GM12878 (cell line): Measurements from ENCODE around the gene NPAS3. TPM values are rescaled to one million over a fixed set of nuclear protein-coding genes. Genes with fewer than 3 reads are reported as not detected.

Source experiments
- ATAC-seq: fragments of 200-7000 bp; cut with Tn5 transposase; 3 replicates; pipeline ENCODE4 v1.9.1; 2020; ENCODE audit warnings: mild to moderate bottlenecking, moderate library complexity
- BruUV-seq: library from RNA; stranded (reverse); fragments of 400-500 nt; replicated peaks from 2 replicates; lab custom pipeline; 2021; lab: Mats Ljungman, UMichigan
- CTCF ChIA-PET: fragments of 300-600 bp; sonication (Branson Sonifier 250); formaldehyde crosslinking; extraction: SDS; loops from one replicate; lab custom pipeline; 2021; ENCODE audit warnings: inconsistent platforms; lab: Yijun Ruan, JAX
- POLR2A ChIA-PET: fragments of 350-600 bp; formaldehyde crosslinking; extraction: SDS; loops from one replicate; lab custom pipeline; 2021; ENCODE audit warnings: inconsistent platforms; lab: Charles Lee
- RAD21 ChIA-PET: fragments of 300-600 bp; sonication (Branson Sonifier 250); formaldehyde crosslinking; loops from one replicate; lab custom pipeline; 2023; ENCODE audit warnings: antibody characterized with exemption; ENCODE audit not compliant: unreplicated experiment; lab: Charles Lee
- SMC1A ChIA-PET: fragments of 300-600 bp; sonication (Branson Sonifier 250); formaldehyde crosslinking; loops from one replicate; lab custom pipeline; 2023; ENCODE audit not compliant: unreplicated experiment, uncharacterized antibody; lab: Charles Lee
- DNase-seq: peaks from one replicate; pipeline ENCODE4 v3.0.0-alpha.2; 2011; ENCODE audit warnings: low read depth, low spot score
- FAIRE-seq: peaks from 3 replicates; lab custom pipeline; 2011; peaks lifted over from hg19 to GRCh38; lab: Jason Lieb, UNC
- H2AFZ ChIP-seq: 2 replicates; pipeline ENCODE4 v1.6.0; 2011; ENCODE audit warnings: low read depth, low read length, control low read depth; ENCODE audit not compliant: control insufficient read depth
- H3K27ac ChIP-seq: 2 replicates; pipeline ENCODE4 v1.5.1; 2011; ENCODE audit warnings: control low read depth; ENCODE audit not compliant: control insufficient read depth, insufficient read depth
- H3K27me3 ChIP-seq, 2 experiments: replicated peaks in 1 of 2; 2 replicates each; pipeline versions ENCODE4 v1.6.0 to v1.6.1; 2011; ENCODE audit warnings: low read length in 1 of 2; ENCODE audit not compliant: control insufficient read depth in 2 of 2, insufficient read depth in 2 of 2
- H3K36me3 ChIP-seq, 2 experiments: 2 replicates each; pipeline ENCODE4 v1.5.1; 2011; ENCODE audit warnings: low read length in 1 of 2; ENCODE audit not compliant: control insufficient read depth in 2 of 2, insufficient read depth in 2 of 2
- H3K4me1 ChIP-seq: 2 replicates; pipeline ENCODE4 v1.6.1; 2011; ENCODE audit warnings: mild to moderate bottlenecking, low read length, moderate library complexity, mixed read lengths; ENCODE audit not compliant: control insufficient read depth, insufficient read depth
- H3K4me2 ChIP-seq: 2 replicates; pipeline ENCODE4 v1.6.0; 2011; ENCODE audit warnings: control low read depth; ENCODE audit not compliant: control insufficient read depth, insufficient read depth
- H3K4me3 ChIP-seq: fragments of 200-600 bp; sonication (generic); 2 replicates; pipeline ENCODE4 v1.5.1; 2016
- H3K79me2 ChIP-seq: 2 replicates; pipeline ENCODE4 v1.6.0; 2011; ENCODE audit warnings: low read length; ENCODE audit not compliant: control insufficient read depth, insufficient read depth
- H3K9ac ChIP-seq: 2 replicates; pipeline ENCODE4 v1.8.0; 2011; ENCODE audit warnings: low read length, control low read depth, mixed read lengths; ENCODE audit not compliant: control insufficient read depth, insufficient read depth
- H3K9me3 ChIP-seq: replicated peaks from 3 replicates; pipeline ENCODE4 v1.5.1; 2011; ENCODE audit warnings: mild to moderate bottlenecking, low read length; ENCODE audit not compliant: control insufficient read depth, insufficient read depth
- H4K20me1 ChIP-seq: 2 replicates; pipeline ENCODE4 v1.6.0; 2011; ENCODE audit not compliant: control insufficient read depth, insufficient read depth
- BCL3 ChIP-seq: IDR thresholded peaks from 2 replicates; pipeline ENCODE4 v1.6.1; 2011; ENCODE audit warnings: borderline replicate concordance, low read depth, mild to moderate bottlenecking, moderate library complexity, low read length; ENCODE audit not compliant: insufficient read depth, poor library complexity, severe bottlenecking
- BMI1 ChIP-seq: fragments of 450-650 bp; IDR thresholded peaks from 2 replicates; pipeline ENCODE4 v1.6.1; 2016; ENCODE audit warnings: mild to moderate bottlenecking, moderate library complexity, borderline replicate concordance
- CHD4 ChIP-seq: fragments of 200-600 bp; sonication (generic); IDR thresholded peaks from 2 replicates; pipeline ENCODE4 v1.6.1; 2016; ENCODE audit warnings: mild to moderate bottlenecking
- GABPA ChIP-seq: IDR thresholded peaks from 2 replicates; pipeline ENCODE4 v1.6.1; 2014; ENCODE audit warnings: antibody characterized with exemption, low read depth, mild to moderate bottlenecking, inconsistent platforms
- IKZF2 ChIP-seq, 2 experiments: fragments of 450-650 bp; IDR thresholded peaks; 2 replicates each; pipeline ENCODE4 v1.6.1; 2017; ENCODE audit warnings: mild to moderate bottlenecking in 2 of 2, moderate library complexity in 2 of 2
- SREBF2 ChIP-seq: IDR thresholded peaks from 2 replicates; pipeline ENCODE4 v1.6.1; 2012; ENCODE audit warnings: mild to moderate bottlenecking, low read length
- WGBS: methylation state at CpG from one replicate; pipeline ENCODE4 v1.1.6; 2016; ENCODE audit warnings: low lambda C conversion rate; ENCODE audit not compliant: insufficient replicate concordance, insufficient coverage; ENCODE audit errors: missing lambda C conversion rate; 5-methylcytosine and 5-hydroxymethylcytosine counted together
- in situ Hi-C: fragments of 300-500 bp; cut with MboI; formaldehyde crosslinking; loops from 9 replicates; pipeline ENCODE4 v1.14.3; 2018; ENCODE audit warnings: mixed read lengths
- intact Hi-C: fragments of 100-400 bp; cut with micrococcal nuclease; formaldehyde crosslinking; loops from one replicate; pipeline ENCODE4 v1.14.2; 2022; ENCODE audit not compliant: unreplicated experiment
- polyA plus RNA-seq, 11 experiments: library from polyadenylated mRNA; depleted of rRNA in 4 of 11; unstranded in 6 of 11; stranded (reverse) in 5 of 11; fragments of >200 nt; fragmentation: Nextera tagmentation in 4 of 11; fragmentation: Illumina TruSeq in 1 of 11; extraction: Ambion mirVana in 4 of 11; extraction: Trizol in 1 of 11; gene quantifications; 1 replicate in 1 of 11; 2 replicates in 10 of 11; pipeline versions ENCODE4 v1.2.1 to v1.2.3, GENCODE V29; 2011 to 2016; ENCODE audit warnings: inconsistent platforms in 2 of 11, missing spikeins in 2 of 11, low read depth in 1 of 11
- total RNA-seq, 4 experiments: library from RNA; depleted of rRNA in 3 of 4; stranded (reverse); fragments of >200 nt in 3 of 4; fragmentation: Illumina TruSeq in 1 of 4; extraction: Trizol in 1 of 4; gene quantifications; 2 replicates each; pipeline versions ENCODE4 v1.2.1 to v1.2.3, GENCODE V29; 2013 to 2021
- TF ChIP-seq, protein P1 (sequence below): fragments of 450-650 bp; IDR thresholded peaks from 2 replicates; pipeline ENCODE4 v1.6.1; 2017; ENCODE audit warnings: mild to moderate bottlenecking, low read depth, inconsistent platforms; ENCODE audit not compliant: poor library complexity, severe bottlenecking

Gene NPAS3
- total and polyA plus RNA-seq, 10 of the 15 experiments (the other 5 are each of a cell fraction or from before 2014, with no cell fraction given): under 0.01 to 2.7 (median 0.03) TPM; not detected in 6

DNA sequence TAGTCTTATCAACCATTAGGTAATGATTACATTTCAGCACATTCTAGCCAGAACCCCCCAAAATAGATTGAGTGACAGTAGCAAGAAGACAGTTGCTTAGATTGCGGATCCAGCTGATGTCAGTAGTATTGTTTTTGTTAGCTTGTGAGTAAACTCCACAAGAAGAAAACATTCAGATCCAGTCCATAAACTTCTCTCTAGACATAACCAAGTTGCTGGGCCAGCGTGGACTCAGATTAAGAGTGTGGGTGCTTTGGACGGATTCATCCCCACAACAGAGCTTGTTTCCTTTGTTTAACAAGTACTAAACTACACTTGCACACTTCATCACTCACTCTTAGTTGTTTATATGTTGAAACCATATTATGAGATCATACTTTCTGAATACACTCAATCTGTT lies 293.4 kb downstream of the NPAS3 start (continued):
- TF ChIP-seq SREBF2 (no peak), GABPA (no peak)
- TF ChIP-seq, protein P1, sequence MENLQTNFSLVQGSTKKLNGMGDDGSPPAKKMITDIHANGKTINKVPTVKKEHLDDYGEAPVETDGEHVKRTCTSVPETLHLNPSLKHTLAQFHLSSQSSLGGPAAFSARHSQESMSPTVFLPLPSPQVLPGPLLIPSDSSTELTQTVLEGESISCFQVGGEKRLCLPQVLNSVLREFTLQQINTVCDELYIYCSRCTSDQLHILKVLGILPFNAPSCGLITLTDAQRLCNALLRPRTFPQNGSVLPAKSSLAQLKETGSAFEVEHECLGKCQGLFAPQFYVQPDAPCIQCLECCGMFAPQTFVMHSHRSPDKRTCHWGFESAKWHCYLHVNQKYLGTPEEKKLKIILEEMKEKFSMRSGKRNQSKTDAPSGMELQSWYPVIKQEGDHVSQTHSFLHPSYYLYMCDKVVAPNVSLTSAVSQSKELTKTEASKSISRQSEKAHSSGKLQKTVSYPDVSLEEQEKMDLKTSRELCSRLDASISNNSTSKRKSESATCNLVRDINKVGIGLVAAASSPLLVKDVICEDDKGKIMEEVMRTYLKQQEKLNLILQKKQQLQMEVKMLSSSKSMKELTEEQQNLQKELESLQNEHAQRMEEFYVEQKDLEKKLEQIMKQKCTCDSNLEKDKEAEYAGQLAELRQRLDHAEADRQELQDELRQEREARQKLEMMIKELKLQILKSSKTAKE: no peak

GRCh38 chr14:33237115-33237740 lies 298.5 kb downstream of the NPAS3 start:
- Histone ChIP-seq H3K9ac (no peak overlapping the region), H3K4me2 (no peak overlapping the region), H3K4me3 (no peak overlapping the region), H3K36me3 (no peaks in the 10 kb centered on the region), H3K27ac (no peak overlapping the region), H3K4me1 (no peaks in the 10 kb centered on the region), H2AFZ (no peak overlapping the region), H3K79me2 (no peaks in the 10 kb centered on the region), H3K9me3 (no peaks in the 10 kb centered on the region), H3K27me3 (no peaks in the 10 kb centered on the region), H4K20me1 (no peaks in the 10 kb centered on the region)
- ChIA-PET CTCF (no interaction called here), RAD21 (no interaction called here), SMC1A (no interaction called here), POLR2A (no interaction called here)
- TF ChIP-seq SREBF2 (no peak), CHD4 (no peak), IKZF2 (IDR thresholded peaks at IDR 0.05) (no peak), BMI1 (no peak), BCL3 (no peak)
- 12% methylated on average over 4 of the region's 4 CpGs for whole genome bisulfite sequencing
- ATAC-seq (no peak), FAIRE-seq (no peak), DNase-seq (no peak)
- intact Hi-C loops: no loop called here
- in situ Hi-C loops: no loop called here
- BruUV-seq: no TSS peak
